Activated B cell treated with CpG ODN at 0.5 μM for 24 hours (primary cell): ENCODE results near the gene SLC22A12. TPM values are rescaled to one million over a fixed set of nuclear protein-coding genes. Genes with fewer than 3 reads are reported as not detected.

Experiments used
- ATAC-seq: fragments of 200-7000 bp; cut with Tn5 transposase; one replicate; pipeline ENCODE4 v1.10.0; 2021; ENCODE audit warnings: low read depth, mild to moderate bottlenecking, moderate library complexity
- CTCF ChIA-PET: fragments of 350-600 bp; sonication (Branson Sonifier 250); formaldehyde crosslinking; loops from one replicate; lab custom pipeline; 2021; ENCODE audit warnings: antibody characterized with exemption; lab: Charles Lee
- POLR2A ChIA-PET: fragments of 350-600 bp; sonication (Branson Sonifier 250); formaldehyde crosslinking; loops from one replicate; lab custom pipeline; 2021; ENCODE audit warnings: antibody characterized with exemption; lab: Charles Lee
- DNase-seq: peaks from one replicate; pipeline ENCODE4 v3.0.0; 2022
- H3K27ac Mint-ChIP-seq: one replicate; pipeline ENCODE4 v1.8.0; 2020; ENCODE audit warnings: mixed read lengths
- H3K27me3 Mint-ChIP-seq: one replicate; pipeline ENCODE4 v1.8.0; 2021; ENCODE audit warnings: mixed read lengths
- H3K36me3 Mint-ChIP-seq: one replicate; pipeline ENCODE4 v1.8.0; 2021; ENCODE audit warnings: low read depth, mixed read lengths
- H3K4me1 Mint-ChIP-seq: one replicate; pipeline ENCODE4 v1.8.0; 2021; ENCODE audit warnings: mixed read lengths
- H3K4me3 Mint-ChIP-seq: one replicate; pipeline ENCODE4 v1.8.0; 2020; ENCODE audit warnings: mild to moderate bottlenecking, mixed read lengths
- H3K9me3 Mint-ChIP-seq: one replicate; pipeline ENCODE4 v1.8.0; 2020; ENCODE audit warnings: mixed read lengths
- intact Hi-C: fragments of 100-400 bp; cut with micrococcal nuclease; formaldehyde crosslinking; loops from one replicate; pipeline ENCODE4 v1.15.1; 2024
- total RNA-seq: library from RNA; stranded (reverse); gene quantifications from 2 replicates; pipeline ENCODE4 v1.2.3, GENCODE V29; 2022
- TF ChIP-seq, protein P1 (sequence below): fragments of 200-600 bp; IDR thresholded peaks from one replicate; pipeline ENCODE4 v1.8.0; 2022; ENCODE audit warnings: antibody characterized with exemption, mild to moderate bottlenecking

SLC22A12 gene
- not detected in 2 replicates for total RNA-seq

DNA sequence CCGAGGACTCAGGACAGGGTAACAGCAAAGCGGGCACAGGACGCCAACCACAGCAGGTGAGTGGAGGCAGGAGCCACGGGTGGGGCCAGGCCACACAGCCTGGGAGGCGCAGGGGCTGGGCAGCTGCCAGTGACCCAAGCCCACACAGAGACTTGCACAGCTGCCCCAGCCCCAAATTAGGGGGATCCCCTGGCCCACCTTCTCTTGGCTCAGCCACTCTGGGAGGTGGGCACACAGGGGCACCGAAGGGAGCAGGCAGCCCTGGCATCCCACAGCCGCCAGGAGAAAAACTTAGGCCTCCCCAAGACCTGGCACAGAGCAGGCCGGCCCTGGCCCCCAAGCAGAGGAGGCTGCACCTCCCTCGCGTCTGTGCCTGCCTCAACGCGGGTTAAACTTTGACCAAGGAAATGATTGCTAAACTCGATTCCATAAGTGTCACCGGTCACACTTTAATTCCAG, at the start of gene SLC22A12:
TSS of gene SLC22A12 (plus strand) at position 458 of the 459 bp plus-strand sequence. CDS start 337 bp downstream, outside the sequence.
- Mint-ChIP-seq H3K9me3 (peaks cover 17% of the 10 kb centered on the region), H3K4me3 (no peak within 1 kb of the TSS), H3K27ac (no peak within 1 kb of the TSS), H3K4me1 (no peaks in the 10 kb centered on the region), H3K27me3 (peaks cover 14% of the 10 kb centered on the region), H3K36me3 (no peaks in the 10 kb centered on the region)
- no peak for ATAC-seq
- POLR2A ChIA-PET = no interaction called here
- intact Hi-C loops = no loop called here
- no peak for DNase-seq
- CTCF ChIA-PET = no interaction called here
- TF ChIP-seq, protein P1, sequence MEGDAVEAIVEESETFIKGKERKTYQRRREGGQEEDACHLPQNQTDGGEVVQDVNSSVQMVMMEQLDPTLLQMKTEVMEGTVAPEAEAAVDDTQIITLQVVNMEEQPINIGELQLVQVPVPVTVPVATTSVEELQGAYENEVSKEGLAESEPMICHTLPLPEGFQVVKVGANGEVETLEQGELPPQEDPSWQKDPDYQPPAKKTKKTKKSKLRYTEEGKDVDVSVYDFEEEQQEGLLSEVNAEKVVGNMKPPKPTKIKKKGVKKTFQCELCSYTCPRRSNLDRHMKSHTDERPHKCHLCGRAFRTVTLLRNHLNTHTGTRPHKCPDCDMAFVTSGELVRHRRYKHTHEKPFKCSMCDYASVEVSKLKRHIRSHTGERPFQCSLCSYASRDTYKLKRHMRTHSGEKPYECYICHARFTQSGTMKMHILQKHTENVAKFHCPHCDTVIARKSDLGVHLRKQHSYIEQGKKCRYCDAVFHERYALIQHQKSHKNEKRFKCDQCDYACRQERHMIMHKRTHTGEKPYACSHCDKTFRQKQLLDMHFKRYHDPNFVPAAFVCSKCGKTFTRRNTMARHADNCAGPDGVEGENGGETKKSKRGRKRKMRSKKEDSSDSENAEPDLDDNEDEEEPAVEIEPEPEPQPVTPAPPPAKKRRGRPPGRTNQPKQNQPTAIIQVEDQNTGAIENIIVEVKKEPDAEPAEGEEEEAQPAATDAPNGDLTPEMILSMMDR = no peak

DNA sequence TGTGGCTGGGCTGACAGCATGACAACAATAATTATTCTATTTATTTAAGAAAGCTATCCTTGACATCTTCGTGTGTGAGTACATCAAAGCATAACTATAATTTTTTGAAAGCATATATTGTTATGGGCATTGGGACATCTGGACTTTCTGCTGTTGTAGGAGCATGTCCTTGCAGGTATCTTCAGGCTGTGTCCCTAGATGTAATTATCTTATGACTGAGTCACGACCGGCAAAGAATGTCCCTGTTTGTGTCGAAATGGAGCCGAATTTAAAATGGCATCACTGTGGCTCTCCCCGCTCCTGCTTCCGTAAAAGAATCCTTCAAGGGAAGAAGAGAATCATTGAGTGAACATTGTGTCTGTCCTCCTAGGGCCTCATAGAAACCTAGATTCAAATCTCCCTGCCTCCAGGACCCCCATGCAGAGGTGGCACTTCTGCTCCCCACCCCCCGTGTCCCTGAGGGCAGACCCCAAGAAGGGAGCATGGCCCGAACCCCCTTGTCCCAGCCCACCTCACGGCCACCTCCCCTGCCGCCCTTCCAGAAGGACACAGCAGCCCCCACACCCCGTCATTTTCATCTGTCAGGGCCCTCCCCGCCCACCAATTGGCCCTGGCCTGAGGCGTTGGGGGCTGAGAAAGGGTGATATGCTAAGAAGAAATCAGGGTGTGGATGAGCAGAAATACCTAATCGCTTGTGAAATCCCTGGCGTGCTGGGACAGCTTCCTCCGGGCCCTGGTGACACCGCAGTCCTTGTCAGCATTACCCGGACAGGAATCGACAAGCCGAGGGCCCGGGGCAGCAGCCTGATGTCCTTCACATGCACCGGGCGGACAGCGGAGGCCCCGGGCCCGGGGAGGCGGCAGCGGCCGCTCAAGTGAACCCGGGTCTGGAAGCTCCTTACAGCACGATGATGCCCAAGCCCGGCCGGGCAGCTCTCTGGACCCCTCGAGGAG, 48.6 kb upstream of the SLC22A12 start:
- Mint-ChIP-seq H3K27me3 (peaks cover 27% of the 10 kb centered on the region), H3K36me3 (no peaks in the 10 kb centered on the region), H3K4me3 (no peak overlapping the region), H3K4me1 (peaks cover 7% of the 10 kb centered on the region), H3K27ac (no peak overlapping the region), H3K9me3 (no peaks in the 10 kb centered on the region)
- no peak for ATAC-seq
- TF ChIP-seq, protein P1 = no peak
- POLR2A ChIA-PET = interaction anchor here (0.6 kb wide), 1 partner anchor 230 kb away, joined by 3 read pairs; no protein-coding TSS in a partner anchor
- CTCF ChIA-PET = no interaction called here
- intact Hi-C loops = no loop called here
- no peak for DNase-seq

DNA sequence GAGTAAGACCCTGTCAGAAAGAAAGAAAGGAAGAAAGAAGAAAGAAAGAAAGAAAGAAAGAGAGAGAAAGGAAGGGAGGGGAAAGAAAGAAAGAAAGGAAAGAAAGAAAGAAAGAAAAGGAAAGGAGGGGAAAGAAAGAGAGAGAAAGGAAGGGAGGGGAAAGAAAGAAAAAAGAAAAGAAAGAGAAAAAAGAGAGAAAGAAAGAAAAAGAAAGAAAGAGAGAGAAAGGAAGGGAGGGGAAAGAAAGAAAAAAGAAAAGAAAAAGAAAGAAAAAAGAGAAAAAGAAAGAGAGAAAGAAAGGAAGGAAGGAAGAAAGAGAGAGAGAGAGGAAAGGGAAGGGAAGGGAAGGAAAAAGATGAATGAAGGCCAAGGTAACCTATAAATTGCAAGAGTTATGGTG, 47.2 kb upstream of the SLC22A12 start:
- H3K27me3 Mint-ChIP-seq = peaks cover 20% of the 10 kb centered on the region
- ChIA-PET POLR2A (interaction anchor here (0.6 kb wide), 1 partner anchor 135 kb away, joined by 3 read pairs; no protein-coding TSS in a partner anchor), CTCF (no interaction called here)
- DNase-seq = no peak
- H3K36me3 Mint-ChIP-seq = no peaks in the 10 kb centered on the region
- intact Hi-C loops = no loop called here
- H3K4me1 Mint-ChIP-seq = peaks cover 3% of the 10 kb centered on the region
- no peak for ATAC-seq
- H3K27ac Mint-ChIP-seq = no peak overlapping the region
- TF ChIP-seq, protein P1 = no peak
- H3K4me3 Mint-ChIP-seq = no peak overlapping the region
- no peaks in the 10 kb centered on the region for H3K9me3 Mint-ChIP-seq

DNA sequence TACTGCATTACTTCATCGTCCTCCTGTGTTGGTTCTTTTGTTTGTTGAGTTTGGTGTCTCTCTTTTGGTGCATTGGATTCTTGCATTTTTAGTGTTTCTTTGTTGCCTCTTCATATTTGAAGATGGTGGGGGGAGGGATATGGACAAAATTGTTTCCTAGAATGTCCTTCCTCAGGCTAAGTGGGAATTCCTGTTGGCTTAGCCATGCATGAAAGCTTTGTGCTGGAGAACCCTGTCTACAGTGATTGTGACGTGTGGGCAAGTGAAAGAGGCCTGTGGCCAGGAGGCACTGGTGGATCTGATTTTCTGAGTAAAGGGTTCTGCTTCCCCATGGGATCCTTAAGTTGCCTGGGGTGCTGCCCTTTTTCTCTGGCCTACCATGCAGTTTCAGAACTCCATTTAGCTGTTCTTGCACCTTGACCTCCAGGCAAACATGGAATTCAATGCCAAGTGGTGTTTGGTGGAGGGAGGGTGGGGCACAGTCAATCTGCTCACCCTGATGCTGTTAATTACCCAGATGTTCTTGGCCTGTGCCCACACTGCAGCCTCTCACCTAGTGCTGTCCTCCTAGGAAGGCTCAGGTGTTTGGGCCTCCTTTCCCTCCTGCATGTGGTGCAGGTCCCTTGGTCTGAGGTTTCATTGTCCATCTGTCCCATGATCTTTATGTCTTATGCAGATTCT, 46.3 kb upstream of the SLC22A12 start:
- intact Hi-C loops = no loop called here
- DNase-seq = no peak

More for the DNA sequence above, 46.3 kb upstream of the SLC22A12 start:
- TF ChIP-seq, protein P1 = no peak
- peaks cover 14% of the 10 kb centered on the region for H3K27me3 Mint-ChIP-seq
- no peaks in the 10 kb centered on the region for H3K9me3 Mint-ChIP-seq
- H3K4me1 Mint-ChIP-seq = peaks cover under 1% of the 10 kb centered on the region
- CTCF ChIA-PET = no interaction called here
- POLR2A ChIA-PET = no interaction called here
- no peak for ATAC-seq
- H3K4me3 Mint-ChIP-seq = no peak overlapping the region
- no peak overlapping the region for H3K27ac Mint-ChIP-seq
- no peaks in the 10 kb centered on the region for H3K36me3 Mint-ChIP-seq
